ENCODE measurements around the gene SERINC5. TPM values are rescaled to one million over a fixed set of nuclear protein-coding genes. Genes with fewer than 3 reads are reported as not detected.

The SERINC5 gene
- total and polyA plus RNA-seq, 2 of the 4 experiments (the other 2 are of a cell fraction): 5.0 to 8.1 TPM

GRCh38 chr5:80114860-80115259, 141.0 kb downstream of the SERINC5 start:
- H3K4ac ChIP-seq (ENCODE audit: low read depth, low read length): no peak overlapping the region
- no peak overlapping the region for H3K4me2 ChIP-seq (ENCODE audit: low read depth, low read length)
- dilution Hi-C loops (cut with HindIII; ENCODE audit: low sequenced_read_pairs, unreplicated experiment) (no loop called here), intact Hi-C loops (cut with micrococcal nuclease) (no loop called here), in situ Hi-C loops (cut with MboI; ENCODE audit: low sequenced_read_pairs) (no loop called here)
- peaks cover 7% of the 10 kb centered on the region for H3K27me3 ChIP-seq (ENCODE audit: control insufficient read depth, insufficient read depth, low read length)
- no peak overlapping the region for H4K91ac ChIP-seq (ENCODE audit: insufficient read depth, low read depth, low read length)
- no peak overlapping the region for H3K9ac ChIP-seq (ENCODE audit: low read depth, low read length)
- H2AK5ac ChIP-seq (ENCODE audit: low read depth, low read length): no peak overlapping the region
- no peak overlapping the region for H2BK20ac ChIP-seq (ENCODE audit: low read depth, low read length)
- no peak overlapping the region for H3K27ac ChIP-seq (ENCODE audit: insufficient read depth, low read length)
- no peak overlapping the region for H2BK15ac ChIP-seq (ENCODE audit: low read depth, low read length)
- DNase-seq (no peak), ATAC-seq (ENCODE audit: low read depth) (no peak)
- ChIA-PET POLR2A (ENCODE audit: unreplicated experiment) (no interaction called here), CTCF (no interaction called here)
- no CpG with 5 or more reads among the region's 3 CpGs for WGBS, 2 experiments (ENCODE audit: extremely low coverage in 2 of 2, insufficient read length in 1 of 2)
- H3K36me3 ChIP-seq (ENCODE audit: control insufficient read depth, insufficient read depth, low read length): no peaks in the 10 kb centered on the region
- no peak overlapping the region for H3K14ac ChIP-seq (replicated peaks; ENCODE audit: low read depth, low read length)
- H2AFZ ChIP-seq (replicated peaks; ENCODE audit: low read length, poor library complexity): no peak overlapping the region
- no peak overlapping the region for H3K18ac ChIP-seq (ENCODE audit: low read depth, low read length)
- H3K56ac ChIP-seq (ENCODE audit: extremely low read depth, insufficient read depth, low read length): no peak overlapping the region
- H4K20me1 ChIP-seq (ENCODE audit: insufficient read depth, low read length): no peaks in the 10 kb centered on the region
- H3K4me3 ChIP-seq (ENCODE audit: insufficient read depth, low read depth, low read length): no peak overlapping the region
- TF ChIP-seq ELK1 (IDR thresholded peaks at IDR 0.05; ENCODE audit: borderline replicate concordance, low read depth, low read length) (no peak), MAZ (IDR thresholded peaks at IDR 0.05; ENCODE audit: borderline replicate concordance, low read depth, low read length) (no peak), CTCF (conservative IDR thresholded peaks at IDR 0.05; ENCODE audit: low read depth, low read length) (no peak), MXI1 (IDR thresholded peaks at IDR 0.05; ENCODE audit: borderline replicate concordance, low read depth, low read length) (no peak), USF2 (IDR thresholded peaks at IDR 0.05; ENCODE audit: low read depth, low read length) (no peak), RCOR1 (IDR thresholded peaks at IDR 0.05; ENCODE audit: insufficient replicate concordance, low read length) (no peak)
- BruUV-seq (replicated peaks): no TSS peak
- H3K79me1 ChIP-seq (ENCODE audit: low read depth in 1 of 2, low read length in 2 of 2): no peaks in the 10 kb centered on the region; a peak in 1 of 4 replicates
- H2BK120ac ChIP-seq (ENCODE audit: low read depth, low read length): no peak overlapping the region
- no peak overlapping the region for H4K8ac ChIP-seq (ENCODE audit: low read depth in 2 of 2, low read length in 2 of 2)
- peaks cover 2% of the 10 kb centered on the region; the same call in 1 of the 2 replicates for H3K9me3 ChIP-seq (ENCODE audit: control insufficient read depth, insufficient read depth, low read length)
- no peak overlapping the region for H4K5ac ChIP-seq (ENCODE audit: low read depth, low read length)
- H2BK5ac ChIP-seq (ENCODE audit: low read depth, low read length, poor library complexity, severe bottlenecking): no peak overlapping the region
- no peaks in the 10 kb centered on the region for H3K9me1 ChIP-seq (ENCODE audit: insufficient read depth, low read length)
- H3K23ac ChIP-seq (ENCODE audit: low read depth, low read length): no peak overlapping the region
- no peak overlapping the region for H2AK9ac ChIP-seq (replicated peaks; ENCODE audit: low read depth, low read length, poor library complexity)
- H3K4me1 ChIP-seq (ENCODE audit: control insufficient read depth, insufficient read depth, low read length): no peaks in the 10 kb centered on the region
